ENCODE data around the gene LRRC70.

LRRC70 gene

DNA sequence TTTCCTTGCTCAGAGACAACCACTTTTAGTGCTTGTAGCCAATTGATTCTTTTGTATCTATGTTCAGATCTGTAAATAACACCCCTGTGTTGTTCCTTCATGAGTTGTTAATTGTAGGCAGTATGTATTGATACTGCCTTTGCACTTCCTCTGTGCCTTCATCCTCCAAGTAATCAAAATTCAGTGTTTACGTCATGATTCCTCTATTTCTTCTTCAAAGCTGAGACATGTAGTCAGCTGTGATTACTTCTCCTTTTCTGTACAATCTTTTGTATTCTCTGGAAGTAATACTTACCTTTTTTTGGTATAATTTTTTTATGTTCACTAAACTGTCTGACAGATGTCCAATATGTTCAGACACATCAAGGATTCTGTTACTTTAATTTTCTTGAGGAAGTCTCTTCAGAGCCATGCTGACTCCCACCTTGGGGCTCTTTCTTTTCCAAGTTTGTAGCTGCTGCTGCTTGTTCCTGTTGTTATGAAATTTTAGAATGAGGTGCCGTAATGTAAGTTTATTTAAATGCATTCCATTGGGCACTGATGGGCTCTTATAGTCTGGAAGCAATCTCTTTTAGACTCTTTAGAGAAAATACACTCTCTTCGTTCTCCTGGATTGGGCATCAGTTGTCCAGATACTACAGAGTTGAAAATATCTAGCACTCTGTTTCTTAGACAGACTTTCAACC, 30.5 kb upstream of the LRRC70 start:
- TF ChIP-seq, protein P1, sequence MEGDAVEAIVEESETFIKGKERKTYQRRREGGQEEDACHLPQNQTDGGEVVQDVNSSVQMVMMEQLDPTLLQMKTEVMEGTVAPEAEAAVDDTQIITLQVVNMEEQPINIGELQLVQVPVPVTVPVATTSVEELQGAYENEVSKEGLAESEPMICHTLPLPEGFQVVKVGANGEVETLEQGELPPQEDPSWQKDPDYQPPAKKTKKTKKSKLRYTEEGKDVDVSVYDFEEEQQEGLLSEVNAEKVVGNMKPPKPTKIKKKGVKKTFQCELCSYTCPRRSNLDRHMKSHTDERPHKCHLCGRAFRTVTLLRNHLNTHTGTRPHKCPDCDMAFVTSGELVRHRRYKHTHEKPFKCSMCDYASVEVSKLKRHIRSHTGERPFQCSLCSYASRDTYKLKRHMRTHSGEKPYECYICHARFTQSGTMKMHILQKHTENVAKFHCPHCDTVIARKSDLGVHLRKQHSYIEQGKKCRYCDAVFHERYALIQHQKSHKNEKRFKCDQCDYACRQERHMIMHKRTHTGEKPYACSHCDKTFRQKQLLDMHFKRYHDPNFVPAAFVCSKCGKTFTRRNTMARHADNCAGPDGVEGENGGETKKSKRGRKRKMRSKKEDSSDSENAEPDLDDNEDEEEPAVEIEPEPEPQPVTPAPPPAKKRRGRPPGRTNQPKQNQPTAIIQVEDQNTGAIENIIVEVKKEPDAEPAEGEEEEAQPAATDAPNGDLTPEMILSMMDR (IDR thresholded peaks at IDR 0.05), result no peak

DNA sequence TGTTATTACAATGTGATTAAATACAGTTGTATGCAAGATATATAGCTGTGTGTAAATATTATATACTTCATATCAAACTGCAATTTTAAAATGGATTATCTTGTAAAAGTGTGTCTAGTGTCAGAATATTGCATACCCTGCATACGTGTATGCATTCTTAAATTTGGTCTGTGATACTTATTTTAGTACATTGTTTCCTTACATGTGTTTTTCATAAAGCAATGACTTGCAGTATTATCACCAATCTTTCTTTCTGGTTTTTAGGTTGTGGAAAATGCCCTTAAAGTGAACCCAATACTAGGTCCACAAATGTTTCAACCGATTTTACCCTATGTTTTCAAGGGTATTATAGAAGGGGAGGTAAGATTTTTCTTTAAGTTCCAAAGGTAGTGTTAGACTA, 28.5 kb upstream of the LRRC70 start:
- TF ChIP-seq, protein P1 (IDR thresholded peaks at IDR 0.05), result no peak

DNA sequence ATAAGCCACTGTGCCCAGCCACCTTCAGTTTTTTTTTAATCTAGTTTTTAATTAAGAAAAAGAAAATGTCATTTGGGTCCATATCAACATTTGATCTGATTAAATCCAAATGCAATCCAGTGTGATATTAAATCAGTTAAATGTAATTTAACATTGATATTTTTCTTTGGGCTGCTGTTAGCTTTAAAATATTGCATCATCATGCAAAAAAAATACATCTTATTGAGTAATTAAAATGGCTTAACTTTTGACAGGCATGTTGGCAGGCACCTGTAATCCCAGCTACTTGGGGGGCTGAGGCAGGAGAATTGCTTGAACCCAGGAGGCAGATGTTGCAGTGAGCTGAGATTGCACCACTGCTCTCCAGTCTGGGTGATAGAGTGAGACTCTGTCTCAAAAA, 22.7 kb upstream of the LRRC70 start:
- TF ChIP-seq, protein P1 (IDR thresholded peaks at IDR 0.05), result no peak

DNA sequence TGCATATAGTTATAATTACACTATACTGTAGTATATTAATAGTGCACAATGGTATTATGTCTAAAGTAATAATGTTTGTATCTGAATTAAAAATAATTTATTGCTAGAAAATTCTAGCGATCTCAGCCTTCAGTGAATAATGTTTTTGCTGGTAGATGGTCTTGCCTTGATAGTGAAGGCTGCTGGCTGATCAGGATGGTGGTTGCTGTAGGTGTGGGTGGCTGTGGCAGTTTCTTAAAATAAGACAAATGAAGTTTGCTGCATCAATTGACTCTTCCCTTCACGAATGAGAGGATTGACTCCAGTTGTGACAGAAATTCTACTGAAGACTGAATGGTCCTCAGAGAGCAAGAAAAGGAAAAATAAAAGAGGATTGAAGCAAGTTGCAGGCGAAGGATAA, 19.7 kb upstream of the LRRC70 start:
- TF ChIP-seq, protein P1 (IDR thresholded peaks at IDR 0.05), result no peak

DNA sequence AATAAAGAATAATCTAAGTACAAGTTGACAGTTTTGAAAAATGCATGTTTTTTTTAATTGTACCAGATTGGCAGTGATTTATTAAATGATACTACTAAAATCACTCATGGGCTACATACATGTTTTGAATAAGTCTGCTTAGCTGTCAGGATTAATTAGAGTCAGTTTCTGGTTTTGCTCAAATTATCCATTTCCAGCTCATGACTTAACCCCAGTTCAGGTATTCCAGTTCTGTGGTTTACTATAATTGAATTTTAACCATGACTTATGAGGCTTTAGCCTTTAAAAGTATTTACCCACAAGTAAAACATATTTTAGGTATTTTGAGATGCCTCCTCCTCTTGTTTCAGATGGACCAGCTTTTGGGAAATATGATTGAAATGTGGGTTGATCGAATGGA, 17.8 kb upstream of the LRRC70 start:
- TF ChIP-seq, protein P1 (IDR thresholded peaks at IDR 0.05), result no peak

DNA sequence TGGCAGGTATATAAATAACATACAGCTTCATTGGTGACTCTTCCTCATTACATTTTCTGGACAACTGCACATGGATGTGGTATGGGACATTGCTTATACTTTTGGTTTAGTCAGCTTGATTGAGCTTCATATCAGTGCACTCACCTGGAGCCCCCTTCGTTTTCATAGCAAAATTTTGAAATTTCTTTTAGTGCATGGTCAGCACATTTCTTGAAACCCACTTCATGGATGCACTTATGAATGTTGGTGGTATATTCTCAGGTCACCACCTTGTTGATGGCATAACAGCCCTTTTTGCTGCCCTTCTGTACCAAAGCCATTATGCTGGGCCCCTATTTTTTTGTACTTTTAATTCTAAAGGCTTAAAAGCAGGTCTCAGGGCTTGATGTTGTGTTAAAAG, 16.7 kb upstream of the LRRC70 start:
- TF ChIP-seq, protein P1 (IDR thresholded peaks at IDR 0.05), result no peak

DNA sequence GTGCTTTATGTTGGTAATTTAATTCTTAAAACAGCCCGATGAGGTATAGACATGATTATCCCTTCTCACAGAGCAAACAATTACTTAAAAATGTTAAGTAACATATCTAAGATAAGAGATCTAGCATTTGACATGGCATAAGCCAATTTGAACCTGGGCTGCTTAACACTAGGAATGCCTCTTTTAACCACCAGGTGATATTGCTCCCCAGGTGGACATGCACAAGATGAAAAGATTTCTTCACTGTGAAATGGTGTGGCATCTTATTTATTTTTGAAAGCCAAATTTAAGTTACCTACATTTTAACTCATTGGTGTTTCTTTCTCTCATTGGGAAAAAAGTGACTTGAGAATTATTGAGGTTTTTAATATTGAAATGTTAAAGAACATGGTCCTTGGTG, 15.8 kb upstream of the LRRC70 start:
- TF ChIP-seq, protein P1 (IDR thresholded peaks at IDR 0.05), result no peak

DNA sequence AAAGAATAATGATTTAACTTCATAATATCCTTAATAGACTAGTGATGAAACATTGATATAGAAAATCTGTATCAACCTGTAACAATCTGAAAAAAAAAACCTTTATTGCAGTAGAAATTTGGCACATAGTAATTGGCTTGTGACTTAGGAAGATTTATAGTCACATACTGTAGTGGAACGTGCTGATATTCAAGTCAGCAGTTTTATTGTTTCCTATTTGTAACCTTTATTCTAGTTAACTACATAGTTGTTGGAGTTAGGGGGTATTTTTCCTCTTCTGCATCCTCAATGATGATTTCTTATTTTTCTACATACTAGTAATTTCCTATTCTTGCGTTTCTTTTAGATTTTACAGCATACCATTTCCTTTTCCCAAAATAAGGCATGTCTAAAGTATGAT, 14.5 kb upstream of the LRRC70 start:
- TF ChIP-seq, protein P1 (IDR thresholded peaks at IDR 0.05), result no peak
